Liver (tissue), 9 donors: Measurements from ENCODE around the gene HRH3. TPM values are rescaled to one million over a fixed set of nuclear protein-coding genes. Genes with fewer than 3 reads are reported as not detected.

ENCODE experiments used
- DNase-seq: peaks from one replicate; pipeline ENCODE4 v3.0.0-alpha.2; 2017; ENCODE audit warnings: low spot score
- H3K27ac ChIP-seq, 2 donors: one replicate each; pipeline ENCODE4 v1.7.0; 2013; ENCODE audit warnings: inconsistent platforms in 2 of 2, low read length in 2 of 2, control low read depth in 1 of 2, low read depth in 1 of 2, mild to moderate bottlenecking in 1 of 2
- H3K27me3 ChIP-seq, 4 donors: one replicate each; pipeline versions ENCODE4 v1.6.1 to v1.7.0; 2013; ENCODE audit warnings: low read length in 3 of 4, inconsistent platforms in 1 of 4, mild to moderate bottlenecking in 1 of 4, moderate library complexity in 1 of 4; ENCODE audit not compliant: control insufficient read depth in 4 of 4, insufficient read depth in 4 of 4
- H3K36me3 ChIP-seq, 4 donors: one replicate each; pipeline versions ENCODE4 v1.6.1 to v1.7.0; 2013; ENCODE audit warnings: low read length in 3 of 4, mild to moderate bottlenecking in 3 of 4, low read depth in 1 of 4, moderate library complexity in 1 of 4; ENCODE audit not compliant: control insufficient read depth in 4 of 4, insufficient read depth in 3 of 4
- H3K4me1 ChIP-seq, 4 donors: one replicate each; pipeline versions ENCODE4 v1.6.1 to v1.7.0; 2013; ENCODE audit warnings: low read length in 3 of 4, mild to moderate bottlenecking in 3 of 4, moderate library complexity in 1 of 4; ENCODE audit not compliant: control insufficient read depth in 4 of 4, insufficient read depth in 4 of 4
- H3K4me3 ChIP-seq, 3 donors: one replicate each; pipeline versions ENCODE4 v1.6.1 to v1.7.0; 2013; ENCODE audit warnings: low read length in 3 of 3, control low read depth in 1 of 3, low read depth in 1 of 3, mild to moderate bottlenecking in 1 of 3
- H3K9ac ChIP-seq, 2 donors: one replicate each; pipeline ENCODE4 v1.7.0; 2013; ENCODE audit warnings: low read length in 2 of 2, mild to moderate bottlenecking in 2 of 2, moderate library complexity in 2 of 2, control low read depth in 1 of 2, low read depth in 1 of 2
- H3K9me3 ChIP-seq, 4 donors: one replicate each; pipeline versions ENCODE4 v1.6.1 to v1.7.0; 2013; ENCODE audit warnings: low read length in 3 of 4; ENCODE audit not compliant: control insufficient read depth in 4 of 4
- CTCF ChIP-seq: fragments of 150-350 bp; IDR thresholded peaks from 2 replicates; pipeline ENCODE4 v1.5.1; 2017; ENCODE audit warnings: improper control_type of control experiment, low read depth, low read length; ENCODE audit not compliant: missing input control
- EGR1 ChIP-seq, 2 donors: IDR thresholded peaks; 2 replicates each; pipeline ENCODE4 v1.6.1; 2016 to 2018; ENCODE audit warnings: antibody characterized with exemption in 2 of 2, low read depth in 2 of 2
- FOXA1 ChIP-seq: IDR thresholded peaks from 2 replicates; pipeline ENCODE4 v1.6.1; 2016; ENCODE audit warnings: antibody characterized with exemption
- FOXA2 ChIP-seq: IDR thresholded peaks from 2 replicates; pipeline ENCODE4 v1.6.1; 2016; ENCODE audit warnings: antibody characterized with exemption
- GABPA ChIP-seq, 2 donors: IDR thresholded peaks in 1 of 2; conservative IDR thresholded peaks in 1 of 2; 2 replicates each; pipeline ENCODE4 v1.6.1; 2016; ENCODE audit warnings: antibody characterized with exemption in 2 of 2, mild to moderate bottlenecking in 1 of 2, moderate library complexity in 1 of 2
- HNF4A ChIP-seq, 2 donors: conservative IDR thresholded peaks; 2 replicates each; pipeline ENCODE4 v1.6.1; 2016; ENCODE audit warnings: antibody characterized with exemption in 2 of 2, mild to moderate bottlenecking in 2 of 2
- HNF4G ChIP-seq: IDR thresholded peaks from 2 replicates; pipeline ENCODE4 v1.6.1; 2016; ENCODE audit warnings: antibody characterized with exemption
- JUND ChIP-seq, 2 donors: IDR thresholded peaks; 2 replicates each; pipeline ENCODE4 v1.6.1; 2016; ENCODE audit warnings: antibody characterized with exemption in 2 of 2
- NR2F2 ChIP-seq: IDR thresholded peaks from 2 replicates; pipeline ENCODE4 v1.6.1; 2016; ENCODE audit warnings: antibody characterized with exemption
- RAD21 ChIP-seq, 2 donors: IDR thresholded peaks; 2 replicates each; pipeline ENCODE4 v1.6.1; 2016; ENCODE audit warnings: antibody characterized with exemption in 2 of 2, mild to moderate bottlenecking in 2 of 2
- REST ChIP-seq: IDR thresholded peaks from 2 replicates; pipeline ENCODE4 v1.6.1; 2016; ENCODE audit warnings: antibody characterized with exemption, mild to moderate bottlenecking
- RXRA ChIP-seq, 2 donors: IDR thresholded peaks; 2 replicates each; pipeline ENCODE4 v1.6.1; 2017 to 2018; ENCODE audit warnings: antibody characterized with exemption in 2 of 2, mild to moderate bottlenecking in 1 of 2
- SP1 ChIP-seq: IDR thresholded peaks from 2 replicates; pipeline ENCODE4 v1.6.1; 2018; ENCODE audit warnings: antibody characterized with exemption, mild to moderate bottlenecking
- TAF1 ChIP-seq: conservative IDR thresholded peaks from 2 replicates; pipeline ENCODE4 v1.6.1; 2016; ENCODE audit warnings: antibody characterized with exemption, mild to moderate bottlenecking
- YY1 ChIP-seq: IDR thresholded peaks from 2 replicates; pipeline ENCODE4 v1.6.1; 2016; ENCODE audit warnings: antibody characterized with exemption, mild to moderate bottlenecking
- ZBTB33 ChIP-seq: IDR thresholded peaks from 2 replicates; pipeline ENCODE4 v1.6.1; 2016; ENCODE audit warnings: antibody characterized with exemption
- WGBS: extraction: QIAGEN DNeasy Blood & Tissue Kit; methylation state at CpG from one replicate; pipeline ENCODE4 v1.1.7; 2013; 5-methylcytosine and 5-hydroxymethylcytosine counted together
- polyA plus RNA-seq, 2 donors: library from polyadenylated mRNA; stranded (reverse) in 1 of 2; unstranded in 1 of 2; fragments of 200-250 nt in 1 of 2; fragments of >200 nt in 1 of 2; fragmentation: Nextera tagmentation in 1 of 2; extraction: Ambion mirVana in 1 of 2; gene quantifications; one replicate each; pipeline versions ENCODE4 v1.2.1 to v1.2.3, GENCODE V29; 2013 to 2015
- total RNA-seq, 2 donors: library from RNA; depleted of rRNA; stranded (reverse); fragments of >200 nt; gene quantifications; one replicate each; pipeline ENCODE4 v1.2.3, GENCODE V29; 2014
- TF ChIP-seq, protein P1 (sequence below): IDR thresholded peaks from 2 replicates; pipeline ENCODE4 v1.6.1; 2016; ENCODE audit warnings: antibody characterized with exemption
- TF ChIP-seq, protein P2 (sequence below): IDR thresholded peaks from 2 replicates; pipeline ENCODE4 v1.6.1; 2016; ENCODE audit warnings: antibody characterized with exemption
- donor health status: healthy.
- donor health status: healthy.
- donor health status: healthy.
- donor health status: healthy.
- donor health status: healthy.

HRH3 gene
- total and polyA plus RNA-seq, 4 donors: not detected

DNA sequence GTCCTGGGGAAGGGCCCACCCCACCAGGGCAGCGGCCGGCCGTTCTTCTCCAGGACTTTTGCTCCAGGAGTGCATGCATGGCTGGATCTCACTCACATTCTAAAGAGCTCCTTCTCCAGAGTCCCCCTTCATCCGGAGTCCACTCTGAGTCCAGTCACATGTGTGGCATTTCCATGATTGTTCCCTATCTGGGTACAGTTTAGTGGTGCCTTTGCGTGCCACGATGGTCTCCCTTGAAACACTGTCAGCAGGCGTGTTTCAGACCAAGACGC is 39.2 kb upstream of the HRH3 start:
- TF ChIP-seq NR2F2 (no peak), YY1 (no peak), RXRA (IDR thresholded peaks at IDR 0.05) (no peak), SP1 (no peak), HNF4A (conservative IDR thresholded peaks at IDR 0.05) (no peak), TAF1 (no peak), JUND (IDR thresholded peaks at IDR 0.05) (no peak), HNF4G (no peak), EGR1 (IDR thresholded peaks at IDR 0.05; ENCODE audit: low read depth in 2 of 2) (no peak), ZBTB33 (no peak), CTCF (no peak), FOXA1 (no peak), GABPA (IDR thresholded peaks at IDR 0.05 in 1 of 2, conservative IDR thresholded peaks at IDR 0.05 in 1 of 2) (no peak), RAD21 (IDR thresholded peaks at IDR 0.05) (no peak), FOXA2 (no peak), REST (no peak)
- TF ChIP-seq, protein P1, sequence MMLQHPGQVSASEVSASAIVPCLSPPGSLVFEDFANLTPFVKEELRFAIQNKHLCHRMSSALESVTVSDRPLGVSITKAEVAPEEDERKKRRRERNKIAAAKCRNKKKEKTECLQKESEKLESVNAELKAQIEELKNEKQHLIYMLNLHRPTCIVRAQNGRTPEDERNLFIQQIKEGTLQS: no peak
- TF ChIP-seq, protein P2, sequence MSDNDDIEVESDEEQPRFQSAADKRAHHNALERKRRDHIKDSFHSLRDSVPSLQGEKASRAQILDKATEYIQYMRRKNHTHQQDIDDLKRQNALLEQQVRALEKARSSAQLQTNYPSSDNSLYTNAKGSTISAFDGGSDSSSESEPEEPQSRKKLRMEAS: no peak
- Histone ChIP-seq H3K36me3 (peaks cover 2 to 49% (median 19%) of the 10 kb centered on the region in 4 donors), H3K4me3 (no peak overlapping the region), H3K27ac (no peak overlapping the region), H3K4me1 (no peaks in the 10 kb centered on the region), H3K9ac (no peak overlapping the region), H3K27me3 (no peaks in the 10 kb centered on the region), H3K9me3 (no peaks in the 10 kb centered on the region)
- DNase-seq: no peak
- 98% methylated on average over 8 of the region's 8 CpGs for WGBS
